NCI-H460 (cell line): ENCODE measurements around the gene RNF32. TPM values are rescaled to one million over a fixed set of nuclear protein-coding genes. Genes with fewer than 3 reads are reported as not detected.

ENCODE experiments used
- DNase-seq: peaks from one replicate; pipeline ENCODE4 v3.0.0-alpha.2; 2016; ENCODE audit warnings: low read depth; ENCODE audit errors: extremely low read depth
- total RNA-seq: library from RNA; depleted of rRNA; stranded (reverse); fragments of >200 nt; shearing (Covaris generic); gene quantifications from 2 replicates; pipeline ENCODE4 v1.2.3, GENCODE V29; 2014

The RNF32 gene
- total RNA-seq, 1 experiment from 2014 or later, result 2.8 TPM

DNA sequence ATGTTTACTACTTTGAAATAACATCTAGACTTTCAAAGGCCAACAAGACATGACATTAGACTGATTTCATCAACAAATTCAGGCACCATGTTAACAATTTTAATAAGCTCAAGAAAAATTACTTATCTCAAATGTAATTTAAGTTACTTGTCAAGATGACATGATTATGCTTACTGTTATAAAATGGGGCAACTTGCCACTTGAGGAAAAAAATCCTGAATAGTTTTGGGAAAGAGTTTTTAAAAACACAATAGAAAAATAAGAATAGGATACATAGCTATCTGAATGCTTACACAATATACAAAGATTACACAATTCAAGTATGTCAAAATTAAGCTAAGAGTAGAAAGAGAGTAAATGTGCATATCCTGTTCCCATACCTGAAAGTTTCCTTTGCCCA lies 85.4 kb downstream of the RNF32 start:
- no peak for DNase-seq
